Body of pancreas (tissue), 4 donors: ENCODE measurements around the gene DACH1. TPM values are rescaled to one million over a fixed set of nuclear protein-coding genes. Genes with fewer than 3 reads are reported as not detected.

Experiments
- ATAC-seq: fragments of 150-250 bp; one replicate; pipeline ENCODE4 v1.9.1; 2016
- DNase-seq, 4 donors: peaks; one replicate each; pipeline ENCODE4 v3.0.0-alpha.2; 2019
- H3K27ac ChIP-seq, 4 donors: fragments of 200-600 bp; sonication (generic); 1 replicate in 3 of 4; 2 replicates in 1 of 4; pipeline versions ENCODE4 v1.5.1 to v1.6.1; 2016 to 2019; ENCODE audit warnings: mild to moderate bottlenecking in 1 of 4, mixed read lengths in 1 of 4, moderate library complexity in 1 of 4
- H3K27me3 ChIP-seq, 2 donors: fragments of 200-600 bp; sonication (generic); one replicate each; pipeline ENCODE4 v1.6.0; 2016; ENCODE audit warnings: mild to moderate bottlenecking in 1 of 2
- H3K36me3 ChIP-seq, 2 donors: fragments of 200-600 bp; sonication (generic); replicated peaks in 1 of 2; 2 replicates each; pipeline ENCODE4 v1.5.1; 2016; ENCODE audit warnings: low read depth in 2 of 2; ENCODE audit not compliant: insufficient read depth in 1 of 2
- H3K4me1 ChIP-seq: fragments of 200-600 bp; sonication (generic); one replicate; pipeline ENCODE4 v1.6.0; 2016
- H3K4me3 ChIP-seq, 2 donors: fragments of 200-600 bp; sonication (generic); 1 replicate in 1 of 2; 2 replicates in 1 of 2; pipeline ENCODE4 v1.5.1; 2016 to 2019
- H3K9me3 ChIP-seq, 3 donors: fragments of 200-600 bp; sonication (generic); 1 replicate in 2 of 3; 2 replicates in 1 of 3; pipeline ENCODE4 v1.5.1; 2016
- CTCF ChIP-seq, 7 experiments: fragments of 450-650 bp in 4 of 7; fragments of 200-600 bp in 3 of 7; sonication (generic) in 3 of 7; IDR thresholded peaks; one replicate each; pipeline ENCODE4 v1.5.1; 2016 to 2019; ENCODE audit warnings: antibody characterized with exemption in 7 of 7
- POLR2A ChIP-seq, 3 donors: fragments of 450-650 bp; IDR thresholded peaks; one replicate each; pipeline ENCODE4 v1.6.1; 2016; ENCODE audit warnings: antibody characterized with exemption in 3 of 3, mild to moderate bottlenecking in 2 of 3
- WGBS, 2 donors: methylation state at CpG; one replicate each; pipeline ENCODE4 v1.1.5; 2017; 5-methylcytosine and 5-hydroxymethylcytosine counted together
- intact Hi-C: fragments of 100-400 bp; cut with DNase I; formaldehyde crosslinking; loops from one replicate; pipeline ENCODE4 v1.15.1; 2023
- total RNA-seq, 2 donors: library from RNA; depleted of rRNA; stranded (reverse); fragments of >200 nt; gene quantifications; one replicate each; pipeline ENCODE4 v1.1.0, GENCODE V29; 2016

DACH1 gene
- total RNA-seq, 2 donors from 2014 or later = 2.9 to 3.3 TPM

- Histone ChIP-seq H3K36me3 (no peaks in the 10 kb centered on the region), H3K9me3 (no peaks in the 10 kb centered on the region), H3K4me3 (no peak overlapping the region), H3K27ac (no peak overlapping the region), H3K27me3 (no peaks in the 10 kb centered on the region), H3K4me1 (no peaks in the 10 kb centered on the region)
- no peak for ATAC-seq
- 92 to 94% methylated on average over 1 of the region's 1 CpG for WGBS, 2 donors
- no peak for DNase-seq
- no peak for TF ChIP-seq CTCF (IDR thresholded peaks at IDR 0.05)
- TF ChIP-seq POLR2A (IDR thresholded peaks at IDR 0.05) = no peak
- intact Hi-C loops = no loop called here
Observed at GRCh38 chr13:71702253-71702652, 164.8 kb downstream of the DACH1 start.

- 74 to 82% methylated on average over 4 of the region's 4 CpGs for WGBS, 2 donors
- Histone ChIP-seq H3K9me3 (no peaks in the 10 kb centered on the region), H3K36me3 (no peaks in the 10 kb centered on the region), H3K4me3 (no peak overlapping the region), H3K27ac (no peak overlapping the region), H3K27me3 (no peaks in the 10 kb centered on the region), H3K4me1 (no peaks in the 10 kb centered on the region)
- ATAC-seq (no peak), DNase-seq (no peak)
- TF ChIP-seq POLR2A (IDR thresholded peaks at IDR 0.05) = no peak
- TF ChIP-seq CTCF (IDR thresholded peaks at IDR 0.05) = no peak
- intact Hi-C loops = no loop called here
Observed at GRCh38 chr13:71701741-71702140, 165.3 kb downstream of the DACH1 start.

GRCh38 chr13:71699342-71699741 lies 167.7 kb downstream of the DACH1 start:
- intact Hi-C loops = no loop called here
- ATAC-seq = no peak
- TF ChIP-seq POLR2A (IDR thresholded peaks at IDR 0.05) = no peak
- TF ChIP-seq CTCF (IDR thresholded peaks at IDR 0.05) = no peak
- WGBS, 2 donors = 86 to 91% methylated on average over 2 of the region's 2 CpGs
- Histone ChIP-seq H3K36me3 (no peaks in the 10 kb centered on the region), H3K27me3 (no peaks in the 10 kb centered on the region), H3K4me1 (no peaks in the 10 kb centered on the region), H3K4me3 (no peak overlapping the region), H3K27ac (no peak overlapping the region), H3K9me3 (no peaks in the 10 kb centered on the region)
- no peak for DNase-seq

GRCh38 chr13:71695662-71696061 lies 171.3 kb downstream of the DACH1 start:
- H3K4me3 ChIP-seq = no peak overlapping the region
- no peak for ATAC-seq
- WGBS, 2 donors = 81 to 86% methylated on average over 1 of the region's 1 CpG
- DNase-seq = no peak
- no peaks in the 10 kb centered on the region for H3K36me3 ChIP-seq
- TF ChIP-seq POLR2A (IDR thresholded peaks at IDR 0.05) (no peak), CTCF (IDR thresholded peaks at IDR 0.05) (no peak)
- intact Hi-C loops = no loop called here
- H3K9me3 ChIP-seq = no peaks in the 10 kb centered on the region
- H3K27ac ChIP-seq = no peak overlapping the region
- H3K27me3 ChIP-seq = no peaks in the 10 kb centered on the region
- H3K4me1 ChIP-seq = no peaks in the 10 kb centered on the region

- no peaks in the 10 kb centered on the region for H3K9me3 ChIP-seq
- TF ChIP-seq POLR2A (IDR thresholded peaks at IDR 0.05) (no peak), CTCF (IDR thresholded peaks at IDR 0.05) (no peak)
- ATAC-seq (no peak), DNase-seq (no peak)
- 52 to 66% methylated on average over 3 of the region's 3 CpGs for WGBS, 2 donors
- intact Hi-C loops = no loop called here
- no peak overlapping the region for H3K4me3 ChIP-seq
- no peaks in the 10 kb centered on the region for H3K36me3 ChIP-seq
- H3K27me3 ChIP-seq = no peaks in the 10 kb centered on the region
- no peak overlapping the region for H3K27ac ChIP-seq
- H3K4me1 ChIP-seq = no peaks in the 10 kb centered on the region
Observed at GRCh38 chr13:71685072-71685471, 181.9 kb downstream of the DACH1 start.
